Measurements from ENCODE around the gene NHLH1. TPM values are rescaled to one million over a fixed set of nuclear protein-coding genes. Genes with fewer than 3 reads are reported as not detected.

NHLH1 gene
- total RNA-seq, 6 donors from 2014 or later, result 0.20 to 1.0 (median 0.33) TPM; not detected in 3

DNA sequence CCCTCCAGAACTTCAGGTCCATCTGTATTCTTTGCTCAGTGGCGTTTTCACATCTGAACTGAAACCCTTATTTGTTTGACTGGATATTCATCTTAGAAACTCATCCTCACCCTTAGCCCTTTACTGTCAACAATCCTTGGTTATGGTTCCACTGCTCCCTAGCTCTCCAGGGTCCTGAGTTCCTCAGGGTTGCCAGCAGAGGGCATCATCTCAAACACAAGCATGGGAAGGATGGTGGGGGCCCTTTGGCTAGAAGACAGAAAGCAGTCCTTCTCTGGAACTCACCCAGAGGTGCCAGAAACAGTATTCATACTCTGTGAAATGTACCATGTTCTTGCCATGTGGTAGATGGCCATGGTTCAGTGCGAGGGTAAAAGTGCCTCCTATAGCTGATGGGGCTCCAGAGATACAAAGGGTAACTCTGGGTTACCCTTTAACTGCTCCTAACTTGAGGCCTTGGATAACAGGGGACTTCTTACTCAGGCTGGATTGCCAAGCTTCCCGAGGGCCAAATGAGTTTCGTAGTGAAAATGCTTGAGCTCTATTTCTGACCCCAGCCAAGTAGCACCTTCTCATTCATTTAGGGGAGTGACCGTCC is 12.4 kb upstream of the NHLH1 start:
- Histone ChIP-seq H3K27me3 (no peaks in the 10 kb centered on the region), H3K4me3 (no peak overlapping the region), H3K36me3 (peaks cover 65 to 96% (median 94%) of the 10 kb centered on the region in 4 donors), H3K27ac (no peak overlapping the region), H3K9me3 (no peaks in the 10 kb centered on the region), H3K4me1 (no peaks in the 10 kb centered on the region)
- TF ChIP-seq EP300 (IDR thresholded peaks at IDR 0.05) (no peak), POLR2AphosphoS5 (IDR thresholded peaks at IDR 0.05) (no peak), POLR2A (IDR thresholded peaks at IDR 0.05) (no peak)
- TF ChIP-seq, protein P1, sequence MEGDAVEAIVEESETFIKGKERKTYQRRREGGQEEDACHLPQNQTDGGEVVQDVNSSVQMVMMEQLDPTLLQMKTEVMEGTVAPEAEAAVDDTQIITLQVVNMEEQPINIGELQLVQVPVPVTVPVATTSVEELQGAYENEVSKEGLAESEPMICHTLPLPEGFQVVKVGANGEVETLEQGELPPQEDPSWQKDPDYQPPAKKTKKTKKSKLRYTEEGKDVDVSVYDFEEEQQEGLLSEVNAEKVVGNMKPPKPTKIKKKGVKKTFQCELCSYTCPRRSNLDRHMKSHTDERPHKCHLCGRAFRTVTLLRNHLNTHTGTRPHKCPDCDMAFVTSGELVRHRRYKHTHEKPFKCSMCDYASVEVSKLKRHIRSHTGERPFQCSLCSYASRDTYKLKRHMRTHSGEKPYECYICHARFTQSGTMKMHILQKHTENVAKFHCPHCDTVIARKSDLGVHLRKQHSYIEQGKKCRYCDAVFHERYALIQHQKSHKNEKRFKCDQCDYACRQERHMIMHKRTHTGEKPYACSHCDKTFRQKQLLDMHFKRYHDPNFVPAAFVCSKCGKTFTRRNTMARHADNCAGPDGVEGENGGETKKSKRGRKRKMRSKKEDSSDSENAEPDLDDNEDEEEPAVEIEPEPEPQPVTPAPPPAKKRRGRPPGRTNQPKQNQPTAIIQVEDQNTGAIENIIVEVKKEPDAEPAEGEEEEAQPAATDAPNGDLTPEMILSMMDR (IDR thresholded peaks at IDR 0.05), result peak in 1 of 6 experiments; percentile 25
- DNase-seq (no peak), ATAC-seq (ENCODE audit: low FRiP score in 2 of 2) (no peak)
- WGBS, 2 donors, result 91 to 92% methylated on average over 4 to 5 of the region's 5 CpGs

DNA sequence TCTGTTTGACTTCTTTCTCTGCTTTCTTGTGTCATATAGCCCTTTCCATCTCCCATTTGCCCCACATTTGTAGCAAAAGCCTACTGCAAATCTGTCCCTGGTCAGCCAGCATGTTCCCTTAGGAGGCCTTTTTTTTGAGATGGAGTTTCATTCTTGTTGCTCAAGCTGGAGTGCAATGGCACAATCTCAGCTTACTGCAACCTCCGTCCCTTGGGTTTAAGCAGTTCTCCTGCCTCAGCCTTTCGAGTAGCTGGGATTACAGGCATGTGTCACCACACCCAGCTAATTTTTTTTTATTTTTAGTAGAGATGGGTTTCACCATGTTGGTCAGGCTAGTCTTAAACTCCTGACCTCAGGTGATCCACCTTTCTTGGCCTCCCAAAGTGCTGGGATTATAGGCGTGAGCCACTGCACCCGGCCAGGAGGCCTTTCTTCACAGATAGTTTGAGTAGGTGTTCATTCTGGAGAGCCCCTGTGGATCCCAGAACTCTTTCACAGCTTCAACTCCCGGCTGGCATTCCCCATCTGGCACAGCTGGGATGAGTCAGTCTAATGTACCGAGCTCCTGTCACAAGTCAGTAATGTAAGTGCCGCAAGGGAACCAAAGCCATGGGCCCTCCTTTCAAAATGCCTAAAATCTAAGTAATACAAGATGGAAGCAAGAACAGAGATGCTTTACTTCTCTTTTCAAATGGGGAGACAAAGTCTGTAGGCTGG is 9.4 kb upstream of the NHLH1 start:
- peaks cover 50 to 81% (median 75%) of the 10 kb centered on the region in 4 donors for H3K36me3 ChIP-seq
- 87 to 89% methylated on average over 7 of the region's 7 CpGs for WGBS, 2 donors
- no peaks in the 10 kb centered on the region for H3K27me3 ChIP-seq
- ATAC-seq (ENCODE audit: low FRiP score in 2 of 2) (no peak), DNase-seq (no peak)
- H3K9me3 ChIP-seq, result no peaks in the 10 kb centered on the region
- no peak overlapping the region for H3K27ac ChIP-seq
- no peak for TF ChIP-seq EP300 (IDR thresholded peaks at IDR 0.05)
- TF ChIP-seq, protein P1 (IDR thresholded peaks at IDR 0.05), result no peak
- TF ChIP-seq POLR2A (IDR thresholded peaks at IDR 0.05), result no peak
- H3K4me3 ChIP-seq, result no peak overlapping the region
- no peaks in the 10 kb centered on the region for H3K4me1 ChIP-seq

DNA sequence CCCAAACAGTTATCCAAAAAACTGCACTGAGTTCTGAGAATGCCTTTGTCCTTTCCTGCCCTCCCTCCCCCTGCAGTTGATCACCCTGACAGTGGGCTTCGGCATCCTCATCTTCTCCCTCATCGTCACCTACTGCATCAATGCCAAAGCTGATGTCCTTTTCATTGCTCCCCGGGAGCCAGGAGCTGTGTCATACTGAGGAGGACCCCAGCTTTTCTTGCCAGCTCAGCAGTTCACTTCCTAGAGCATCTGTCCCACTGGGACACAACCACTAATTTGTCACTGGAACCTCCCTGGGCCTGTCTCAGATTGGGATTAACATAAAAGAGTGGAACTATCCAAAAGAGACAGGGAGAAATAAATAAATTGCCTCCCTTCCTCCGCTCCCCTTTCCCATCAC is 8.8 kb upstream of the NHLH1 start:
- WGBS, 2 donors, result 80 to 88% methylated on average over 4 of the region's 4 CpGs
- no peak overlapping the region for H3K4me3 ChIP-seq
- ATAC-seq (ENCODE audit: low FRiP score in 2 of 2) (no peak), DNase-seq (no peak)
- H3K9me3 ChIP-seq, result no peaks in the 10 kb centered on the region
- peaks cover 49 to 75% (median 69%) of the 10 kb centered on the region in 4 donors for H3K36me3 ChIP-seq
- TF ChIP-seq, protein P1 (IDR thresholded peaks at IDR 0.05), result no peak
- TF ChIP-seq POLR2A (IDR thresholded peaks at IDR 0.05) (no peak), POLR2AphosphoS5 (IDR thresholded peaks at IDR 0.05) (no peak), EP300 (IDR thresholded peaks at IDR 0.05) (no peak)
- no peaks in the 10 kb centered on the region for H3K4me1 ChIP-seq
- H3K27me3 ChIP-seq, result no peaks in the 10 kb centered on the region
- H3K27ac ChIP-seq, result no peak overlapping the region

DNA sequence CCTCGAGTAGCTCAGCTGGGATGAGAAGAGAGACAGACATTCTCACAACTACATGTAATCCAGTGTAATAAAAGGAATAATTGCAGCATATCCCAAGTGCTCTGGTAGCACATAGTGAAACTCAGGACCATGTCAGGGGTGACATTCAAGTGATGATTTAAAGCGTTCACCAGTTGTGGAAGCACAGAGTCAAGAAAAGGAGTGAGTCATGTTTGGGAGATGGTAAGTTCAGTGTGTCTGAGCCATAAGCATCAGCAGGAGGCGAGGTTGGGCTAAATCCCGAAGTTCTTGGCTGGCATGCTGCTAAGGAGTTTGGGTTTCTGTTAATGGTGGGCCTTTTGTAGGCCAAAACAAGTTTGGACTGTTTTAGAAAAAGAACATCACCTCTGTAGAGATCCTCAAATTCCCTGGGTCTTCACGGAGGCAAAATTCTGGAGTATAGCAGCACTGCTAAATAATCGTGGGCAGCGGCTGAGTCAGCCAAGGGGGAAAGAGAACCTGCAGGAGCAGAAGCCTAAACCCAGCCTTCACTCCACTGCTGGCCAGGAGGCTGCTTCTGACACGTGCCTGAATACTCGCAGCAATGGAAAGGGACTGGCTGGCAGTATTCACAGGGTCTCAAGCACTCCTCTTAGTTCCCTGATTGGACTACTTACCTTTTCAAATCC is 7.2 kb upstream of the NHLH1 start:
- no peaks in the 10 kb centered on the region for H3K27me3 ChIP-seq
- DNase-seq, result no peak
- no peaks in the 10 kb centered on the region for H3K9me3 ChIP-seq
- TF ChIP-seq EP300 (IDR thresholded peaks at IDR 0.05) (no peak), POLR2A (IDR thresholded peaks at IDR 0.05) (no peak)
- TF ChIP-seq, protein P1 (IDR thresholded peaks at IDR 0.05), result no peak
- ATAC-seq (ENCODE audit: low FRiP score in 2 of 2), result no peak
- H3K36me3 ChIP-seq, result peaks cover 35 to 59% (median 53%) of the 10 kb centered on the region in 4 donors
- H3K4me1 ChIP-seq, result no peaks in the 10 kb centered on the region
- H3K27ac ChIP-seq, result no peak overlapping the region
- no peak overlapping the region for H3K4me3 ChIP-seq
- WGBS, 2 donors, result 87 to 90% methylated on average over 9 of the region's 9 CpGs
